WTC11 (cell line): Measurements from ENCODE around the gene ARHGAP44. TPM values are rescaled to one million over a fixed set of nuclear protein-coding genes. Genes with fewer than 3 reads are reported as not detected.
"Not testable (repeated sequence)": the region's sequence is repeated elsewhere in the genome, so short reads cannot be mapped to it uniquely, and the experiment has no call there.

Experiments
- ATAC-seq: fragments of 200-7000 bp; cut with Tn5 transposase; 2 replicates; pipeline ENCODE4 v1.10.0; 2021; ENCODE audit warnings: mild to moderate bottlenecking, moderate library complexity
- CTCF ChIA-PET: fragments of 300-600 bp; sonication (Branson Sonifier 250); formaldehyde crosslinking; loops from one replicate; lab custom pipeline; 2021; ENCODE audit warnings: antibody characterized with exemption; lab: Charles Lee
- POLR2A ChIA-PET: fragments of 350-600 bp; sonication (Branson Sonifier 250); formaldehyde crosslinking; loops from one replicate; lab custom pipeline; 2021; ENCODE audit warnings: antibody characterized with exemption; lab: Charles Lee
- DNase-seq: peaks from one replicate; pipeline ENCODE4 v3.0.0; 2021; ENCODE audit warnings: low spot score
- H3K27ac Mint-ChIP-seq: 2 replicates; pipeline ENCODE4 v1.8.0; 2021; ENCODE audit warnings: mixed read lengths
- H3K27me3 Mint-ChIP-seq: 2 replicates; pipeline ENCODE4 v1.8.0; 2021; ENCODE audit warnings: low read depth, mild to moderate bottlenecking, moderate library complexity, mixed read lengths
- H3K36me3 Mint-ChIP-seq: 2 replicates; pipeline ENCODE4 v1.8.0; 2021; ENCODE audit warnings: mixed read lengths
- H3K4me1 Mint-ChIP-seq: 2 replicates; pipeline ENCODE4 v1.8.0; 2022; ENCODE audit warnings: mixed read lengths
- H3K4me3 Mint-ChIP-seq: 2 replicates; pipeline ENCODE4 v1.8.0; 2021; ENCODE audit warnings: mild to moderate bottlenecking, moderate library complexity, mixed read lengths
- H3K9me3 Mint-ChIP-seq: 2 replicates; pipeline ENCODE4 v1.8.0; 2021; ENCODE audit warnings: mixed read lengths
- ATF6 ChIP-seq: sonication (generic); formaldehyde crosslinking; IDR thresholded peaks from 2 replicates; pipeline ENCODE4 v1.8.1; 2023; ENCODE audit warnings: mild to moderate bottlenecking, missing genetic modification reagents
- E2F4 ChIP-seq: sonication (generic); formaldehyde crosslinking; IDR thresholded peaks from 2 replicates; pipeline ENCODE4 v1.8.1; 2022; ENCODE audit warnings: low read depth, mild to moderate bottlenecking, moderate library complexity, missing genetic modification reagents, borderline replicate concordance
- ERG ChIP-seq: fragments of 250-450 bp; sonication (Bioruptor Pico); IDR thresholded peaks from 2 replicates; pipeline ENCODE4 v1.8.0; 2021; ENCODE audit warnings: mild to moderate bottlenecking
- ETV6 ChIP-seq: sonication (generic); formaldehyde crosslinking; IDR thresholded peaks from 2 replicates; pipeline ENCODE4 v1.8.1; 2022; ENCODE audit warnings: mild to moderate bottlenecking, missing genetic modification reagents
- FOXP1 ChIP-seq: sonication (generic); formaldehyde crosslinking; IDR thresholded peaks from 2 replicates; pipeline ENCODE4 v1.8.0; 2022; ENCODE audit warnings: missing genetic modification reagents, mild to moderate bottlenecking, moderate library complexity, borderline replicate concordance
- HMGA2 ChIP-seq: fragments of 250-450 bp; sonication (Bioruptor Pico); IDR thresholded peaks from 2 replicates; pipeline ENCODE4 v1.4.0; 2021; ENCODE audit warnings: mild to moderate bottlenecking, moderate library complexity
- HMGXB4 ChIP-seq: sonication (generic); formaldehyde crosslinking; IDR thresholded peaks from 2 replicates; pipeline ENCODE4 v1.8.1; 2023; ENCODE audit warnings: mild to moderate bottlenecking, moderate library complexity, missing genetic modification reagents
- IRF1 ChIP-seq: sonication (generic); formaldehyde crosslinking; IDR thresholded peaks from 2 replicates; pipeline ENCODE4 v1.8.0; 2023; ENCODE audit warnings: missing genetic modification reagents
- IRF2 ChIP-seq: sonication (generic); formaldehyde crosslinking; IDR thresholded peaks from 2 replicates; pipeline ENCODE4 v1.8.0; 2022; ENCODE audit warnings: low read depth, missing genetic modification reagents, borderline replicate concordance
- JUN ChIP-seq: sonication (generic); formaldehyde crosslinking; IDR thresholded peaks from 2 replicates; pipeline ENCODE4 v1.8.0; 2023; ENCODE audit warnings: mild to moderate bottlenecking, missing genetic modification reagents
- MAX ChIP-seq: sonication (generic); formaldehyde crosslinking; IDR thresholded peaks from 2 replicates; pipeline ENCODE4 v1.8.0; 2022; ENCODE audit warnings: mild to moderate bottlenecking, missing genetic modification reagents
- MLX ChIP-seq: sonication (generic); formaldehyde crosslinking; IDR thresholded peaks from 2 replicates; pipeline ENCODE4 v1.8.1; 2023; ENCODE audit warnings: mild to moderate bottlenecking, missing genetic modification reagents, moderate library complexity
- PRRX2 ChIP-seq: fragments of 250-450 bp; sonication (Bioruptor Pico); IDR thresholded peaks from 2 replicates; pipeline ENCODE4 v1.8.0; 2021; ENCODE audit warnings: mild to moderate bottlenecking
- RORB ChIP-seq: fragments of 250-450 bp; sonication (Bioruptor Pico); IDR thresholded peaks from 2 replicates; pipeline ENCODE4 v1.9.0; 2021; ENCODE audit warnings: mild to moderate bottlenecking
- ZNF281 ChIP-seq: sonication (generic); formaldehyde crosslinking; IDR thresholded peaks from 2 replicates; pipeline ENCODE4 v1.8.0; 2023; ENCODE audit warnings: mild to moderate bottlenecking, missing genetic modification reagents
- ZNF423 ChIP-seq: fragments of 250-450 bp; sonication (Bioruptor Pico); IDR thresholded peaks from 2 replicates; pipeline ENCODE4 v2.1.2; 2022; ENCODE audit warnings: mild to moderate bottlenecking, moderate library complexity
- ZNF512 ChIP-seq: sonication (generic); formaldehyde crosslinking; IDR thresholded peaks from 2 replicates; pipeline ENCODE4 v1.8.1; 2022; ENCODE audit warnings: missing genetic modification reagents, borderline replicate concordance
- total RNA-seq: library from RNA; stranded (reverse); gene quantifications from 3 replicates; pipeline ENCODE4 v1.2.3, GENCODE V29; 2021

Gene ARHGAP44
- total RNA-seq, 1 experiment from 2014 or later: 23.8 TPM

- ChIA-PET CTCF (no interaction called here), POLR2A (no interaction called here)
- Mint-ChIP-seq H3K9me3 (peaks cover 21% of the 10 kb centered on the region), H3K4me1 (peaks cover 4% of the 10 kb centered on the region), H3K4me3 (no peak overlapping the region), H3K36me3 (peaks cover 10% of the 10 kb centered on the region), H3K27me3 (no peaks in the 10 kb centered on the region), H3K27ac (no peak overlapping the region)
- DNase-seq: no peak
- TF ChIP-seq E2F4 (CRISPR knock-in tag): no peak
- no peak for TF ChIP-seq ERG (CRISPR knock-in tag)
- no peak for TF ChIP-seq HMGA2 (CRISPR knock-in tag)
- TF ChIP-seq ZNF423: no peak
- TF ChIP-seq PRRX2: no peak
- TF ChIP-seq RORB: no peak
- TF ChIP-seq HMGXB4 (CRISPR knock-in tag): no peak
- TF ChIP-seq JUN (CRISPR knock-in tag): no peak
- no peak for TF ChIP-seq FOXP1 (CRISPR knock-in tag)
- no peak for TF ChIP-seq MLX
- TF ChIP-seq IRF1 (CRISPR knock-in tag): no peak
- TF ChIP-seq MAX (CRISPR knock-in tag): no peak
- TF ChIP-seq ZNF512 (CRISPR knock-in tag): no peak
- TF ChIP-seq ATF6 (CRISPR knock-in tag): no peak
- no peak for TF ChIP-seq ZNF281 (CRISPR knock-in tag)
- no peak for TF ChIP-seq IRF2 (CRISPR knock-in tag)
- no peak for TF ChIP-seq ETV6 (CRISPR knock-in tag)
- no peak for ATAC-seq
These were observed 78.4 kb downstream of the ARHGAP44 start for GRCh38 chr17:12867726-12868125.

- H3K4me3 Mint-ChIP-seq, ATAC-seq, POLR2A ChIA-PET, H3K27me3 Mint-ChIP-seq, H3K27ac Mint-ChIP-seq, H3K4me1 Mint-ChIP-seq, DNase-seq, CTCF ChIA-PET: not testable (repeated sequence)
- Mint-ChIP-seq H3K9me3 (peaks cover 21% of the 10 kb centered on the region), H3K36me3 (peaks cover 10% of the 10 kb centered on the region)
These were observed 84.3 kb downstream of the ARHGAP44 start for GRCh38 chr17:12873415-12874125.
